Kidney epithelial cell (primary cell): ENCODE data around the gene NDUFAF7. TPM values are rescaled to one million over a fixed set of nuclear protein-coding genes. Genes with fewer than 3 reads are reported as not detected.

Experiments
- DNase-seq: peaks from one replicate; pipeline ENCODE4 v3.0.0-alpha.2; 2010; ENCODE audit warnings: low read depth
- H3K27me3 ChIP-seq: 2 replicates; pipeline ENCODE4 v1.6.0; 2011; ENCODE audit warnings: low read length; ENCODE audit not compliant: control insufficient read depth, insufficient read depth
- H3K36me3 ChIP-seq: 2 replicates; pipeline ENCODE4 v1.5.1; 2011; ENCODE audit warnings: low read length; ENCODE audit not compliant: control insufficient read depth, insufficient read depth
- H3K4me3 ChIP-seq: 2 replicates; pipeline ENCODE4 v1.5.1; 2011; ENCODE audit warnings: low read depth, mild to moderate bottlenecking, control low read depth, low read length
- CTCF ChIP-seq: IDR thresholded peaks from 2 replicates; pipeline ENCODE4 v1.5.1; 2011; ENCODE audit warnings: mild to moderate bottlenecking, moderate library complexity, low read length, control low read depth, inconsistent platforms; ENCODE audit not compliant: insufficient read depth, poor library complexity, severe bottlenecking
- total RNA-seq: library from RNA; depleted of rRNA; stranded (reverse); fragments of >200 nt; gene quantifications from 2 replicates; pipeline ENCODE4 v1.2.3, GENCODE V29; 2015

NDUFAF7 gene
- total RNA-seq, 1 donor from 2014 or later, result 13.5 TPM

GRCh38 chr2:37226863-37227262, 4.6 kb upstream of the NDUFAF7 start:
- Histone ChIP-seq H3K36me3 (no peaks in the 10 kb centered on the region), H3K27me3 (no peaks in the 10 kb centered on the region), H3K4me3 (no peak overlapping the region)
- no peak for DNase-seq
- no peak for TF ChIP-seq CTCF

GRCh38 chr2:37228788-37229187, 2.7 kb upstream of the NDUFAF7 start:
- Histone ChIP-seq H3K27me3 (no peaks in the 10 kb centered on the region), H3K36me3 (no peaks in the 10 kb centered on the region), H3K4me3 (no peak overlapping the region)
- TF ChIP-seq CTCF, result no peak
- no peak for DNase-seq

DNA sequence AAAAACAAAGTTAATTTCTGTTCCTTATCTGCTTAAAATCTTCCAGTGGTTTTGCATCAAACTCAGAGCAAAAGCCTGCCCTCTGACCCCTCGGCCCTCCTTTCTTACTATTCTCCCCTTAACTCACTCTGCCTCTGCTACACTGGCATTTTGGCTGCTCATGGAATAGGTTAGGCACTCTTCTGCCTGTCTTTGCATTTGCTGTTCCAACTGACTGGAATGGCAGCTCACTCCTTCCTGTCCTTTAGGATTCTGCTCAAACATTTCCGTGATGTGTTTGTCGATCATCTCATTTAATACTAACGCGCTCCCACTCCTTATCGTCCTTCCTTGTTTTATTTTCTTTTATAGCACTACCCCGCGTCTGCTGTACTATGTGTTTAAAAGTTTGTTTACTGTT, 877 bp upstream of the NDUFAF7 start:
- H3K4me3 ChIP-seq, result peak overlapping the region; percentile 85
- no peaks in the 10 kb centered on the region for H3K27me3 ChIP-seq
- TF ChIP-seq CTCF, result no peak
- no peaks in the 10 kb centered on the region for H3K36me3 ChIP-seq
- DNase-seq, result no peak

DNA sequence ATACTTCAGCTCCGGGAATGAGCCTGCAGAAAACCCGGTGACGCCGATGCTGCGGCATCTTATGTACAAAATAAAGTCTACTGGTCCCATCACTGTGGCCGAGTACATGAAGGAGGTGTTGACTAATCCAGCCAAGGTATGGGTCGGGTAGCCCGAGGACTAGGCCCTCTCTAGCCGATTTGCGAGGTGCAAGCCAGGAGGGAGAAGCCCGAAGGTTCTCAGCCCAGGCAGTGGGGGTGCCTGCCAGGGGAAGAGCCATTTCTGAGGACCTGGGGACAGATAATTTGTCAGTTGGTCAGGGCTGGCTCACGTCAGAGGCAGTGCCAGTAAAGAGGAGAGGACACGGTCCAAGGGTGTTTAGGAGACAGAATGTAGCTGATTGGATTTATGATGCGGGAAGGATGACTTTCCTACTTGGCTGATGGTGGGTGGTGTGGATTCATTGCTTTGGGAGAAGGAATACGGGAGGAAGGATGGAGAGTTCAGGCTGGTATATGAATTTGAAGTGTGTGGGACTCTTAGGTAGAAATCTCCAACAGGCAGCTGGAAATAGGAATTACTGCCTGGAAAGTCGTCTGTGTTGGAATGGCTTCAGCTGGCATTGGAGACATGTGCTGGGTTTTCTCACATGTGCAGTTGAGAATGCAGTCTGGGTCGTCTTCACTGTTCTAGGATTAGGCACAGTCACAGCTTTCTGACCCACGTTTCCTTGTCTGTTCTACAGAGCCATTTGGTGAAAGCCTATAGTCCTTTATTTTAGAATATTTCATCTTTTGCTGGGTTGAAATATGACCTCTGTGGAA, 874 bp downstream of the NDUFAF7 start:
- TF ChIP-seq CTCF, result no peak
- Histone ChIP-seq H3K36me3 (no peaks in the 10 kb centered on the region), H3K27me3 (no peaks in the 10 kb centered on the region), H3K4me3 (peak overlapping the region; percentile 85)
- no peak for DNase-seq

DNA sequence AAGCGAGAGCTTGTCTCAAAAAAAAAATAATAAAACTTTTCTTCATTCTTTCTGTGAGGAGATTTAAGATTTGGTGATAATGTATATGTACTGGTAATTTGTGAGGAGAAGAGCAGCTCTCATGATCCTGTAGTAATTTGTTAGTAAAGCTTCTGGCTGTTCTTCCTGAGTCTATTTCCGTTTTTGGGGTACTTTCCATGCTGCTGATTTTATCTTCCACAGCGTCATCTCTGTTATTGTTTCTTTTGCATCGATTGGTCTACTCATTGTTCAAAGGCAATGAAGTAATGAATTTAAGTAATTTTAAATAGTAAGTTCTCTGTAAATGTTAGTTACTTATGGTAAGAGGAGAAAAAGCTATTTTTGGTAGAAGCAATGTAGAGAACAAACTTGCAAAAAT, 12.0 kb downstream of the NDUFAF7 start:
- DNase-seq, result no peak
- TF ChIP-seq CTCF, result no peak
- no peaks in the 10 kb centered on the region for H3K27me3 ChIP-seq
- no peaks in the 10 kb centered on the region for H3K36me3 ChIP-seq
- H3K4me3 ChIP-seq, result no peak overlapping the region

GRCh38 chr2:37244017-37244416, 12.6 kb downstream of the NDUFAF7 start:
- Histone ChIP-seq H3K27me3 (no peaks in the 10 kb centered on the region), H3K36me3 (no peaks in the 10 kb centered on the region), H3K4me3 (no peak overlapping the region)
- no peak for TF ChIP-seq CTCF
- DNase-seq, result no peak
